VCaP (cell line): ENCODE data around the gene NUP35.
"Not testable (repeated sequence)": the region's sequence is repeated elsewhere in the genome, so short reads cannot be mapped to it uniquely, and the experiment has no call there.

Experiments used
- H3K27ac ChIP-seq: fragments of 450-650 bp; 2 replicates; pipeline ENCODE4 v1.5.1; 2017
- CTCF ChIP-seq: fragments of 450-650 bp; conservative IDR thresholded peaks from 2 replicates; pipeline ENCODE4 v1.5.1; 2017; ENCODE audit warnings: mild to moderate bottlenecking, moderate library complexity

Gene NUP35

GRCh38 chr2:183149489-183149888 lies 25.2 kb downstream of the NUP35 start:
- no peak overlapping the region for H3K27ac ChIP-seq
- no peak for TF ChIP-seq CTCF

GRCh38 chr2:183152280-183152679 lies 28.0 kb downstream of the NUP35 start:
- not testable (repeated sequence) for H3K27ac ChIP-seq

- no peak overlapping the region for H3K27ac ChIP-seq
- no peak for TF ChIP-seq CTCF
Measured at GRCh38 chr2:183153967-183154366, 29.7 kb downstream of the NUP35 start.

GRCh38 chr2:183154772-183155171 lies 30.5 kb downstream of the NUP35 start:
- not testable (repeated sequence) for H3K27ac ChIP-seq

- no peak for TF ChIP-seq CTCF
- H3K27ac ChIP-seq: no peak overlapping the region
Measured at GRCh38 chr2:183157131-183157530, 32.9 kb downstream of the NUP35 start.

- H3K27ac ChIP-seq: no peak overlapping the region
- no peak for TF ChIP-seq CTCF
Measured at GRCh38 chr2:183162362-183162761, 38.1 kb downstream of the NUP35 start.

GRCh38 chr2:183163821-183164649 lies 39.8 kb downstream of the NUP35 start:
- no peak for TF ChIP-seq CTCF
- no peak overlapping the region for H3K27ac ChIP-seq

- H3K27ac ChIP-seq: no peak overlapping the region
Measured at GRCh38 chr2:183164650-183165015, 40.4 kb downstream of the NUP35 start.

More at GRCh38 chr2:183164650-183165015, 40.4 kb downstream of the NUP35 start:
- TF ChIP-seq CTCF: no peak
